CD1c-positive myeloid dendritic cell (primary cell): ENCODE results near the gene SCAMP4.
A peak's percentile ranks its signal among the peaks of the same experiment; 100 is the strongest.

ENCODE experiments used
- DNase-seq: peaks from one replicate; pipeline ENCODE4 v3.0.0-alpha.2; 2016; ENCODE audit errors: extremely low spot score

Gene SCAMP4, protein sequence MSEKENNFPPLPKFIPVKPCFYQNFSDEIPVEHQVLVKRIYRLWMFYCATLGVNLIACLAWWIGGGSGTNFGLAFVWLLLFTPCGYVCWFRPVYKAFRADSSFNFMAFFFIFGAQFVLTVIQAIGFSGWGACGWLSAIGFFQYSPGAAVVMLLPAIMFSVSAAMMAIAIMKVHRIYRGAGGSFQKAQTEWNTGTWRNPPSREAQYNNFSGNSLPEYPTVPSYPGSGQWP

GRCh38 chr19:1905110-1905862 is at the start of gene SCAMP4, which contains the start of gene ADAT3:
TSS of gene SCAMP4 (plus strand) at chr19:1905399. CDS start at chr19:1915020, 9,621 bp downstream.
TSS of gene ADAT3 (plus strand) at chr19:1905399. CDS start at chr19:1912048, 6,649 bp downstream.
- DNase-seq: peak; percentile 98

DNA sequence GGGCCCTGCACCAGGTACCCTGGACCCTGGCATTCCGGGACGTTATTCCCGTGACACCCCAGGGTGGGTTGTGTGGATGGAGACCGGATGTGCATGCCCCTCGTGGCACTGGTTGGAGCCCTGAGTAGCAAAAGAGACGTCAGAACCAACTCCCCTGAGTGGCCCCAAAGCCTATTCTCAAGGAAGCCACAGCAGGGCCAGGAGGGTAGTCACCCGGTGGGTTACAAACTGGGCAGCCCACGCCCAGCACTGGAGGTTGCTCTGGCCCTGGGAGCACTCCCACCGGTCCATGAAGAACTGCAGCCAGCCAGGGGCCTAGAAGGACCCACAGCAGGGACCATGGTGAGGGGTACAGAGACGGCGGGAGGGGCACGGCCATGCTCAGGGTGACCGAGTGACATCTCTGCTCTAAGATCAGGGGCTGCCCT is 49.4 kb upstream of the SCAMP4 start:
- peak; percentile 34 for DNase-seq

GRCh38 chr19:1856345-1856697 is 48.9 kb upstream of the SCAMP4 start:
- DNase-seq: no peak

GRCh38 chr19:1856698-1857603 is 48.2 kb upstream of the SCAMP4 start:
- DNase-seq: peak; percentile 93

- DNase-seq: peak; percentile 75
Observed at GRCh38 chr19:1857648-1858326, 47.4 kb upstream of the SCAMP4 start.

DNA sequence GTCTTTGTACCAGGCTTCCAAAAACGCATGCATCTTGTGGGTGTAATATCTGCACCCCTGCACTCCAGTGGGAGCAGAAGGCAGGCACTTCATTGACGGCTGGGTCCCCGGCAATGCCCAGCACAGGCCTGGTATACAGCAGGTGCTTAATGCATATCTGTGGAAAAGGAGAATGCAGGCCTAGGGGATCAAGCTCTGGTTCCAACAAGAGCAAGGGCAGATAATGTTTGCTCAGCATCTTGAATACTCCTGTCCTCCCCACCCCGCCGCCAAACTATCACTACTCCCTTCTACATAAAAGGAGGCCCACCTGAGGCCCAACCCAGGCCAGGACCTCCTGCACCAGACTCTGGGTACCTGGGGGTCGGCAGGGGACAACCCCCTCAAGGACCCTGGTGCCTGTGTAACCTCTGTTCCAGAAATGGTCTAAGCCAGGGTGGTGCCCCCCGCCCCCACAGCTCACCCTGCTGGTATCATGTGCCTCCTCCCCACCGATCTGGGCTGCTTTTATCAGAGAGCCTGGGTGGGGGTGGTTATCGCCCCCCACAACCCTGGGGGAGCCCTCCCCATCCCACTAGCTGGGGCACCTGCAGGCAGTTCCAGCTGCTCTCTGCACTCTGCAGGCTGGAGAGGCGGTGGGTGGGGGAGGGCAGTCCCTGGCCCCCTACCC is 46.7 kb upstream of the SCAMP4 start:
- DNase-seq: no peak

GRCh38 chr19:1859331-1859781 is 45.8 kb upstream of the SCAMP4 start:
- no peak for DNase-seq

GRCh38 chr19:1860042-1860775 is 45.0 kb upstream of the SCAMP4 start:
- DNase-seq: peak; percentile 84

DNA sequence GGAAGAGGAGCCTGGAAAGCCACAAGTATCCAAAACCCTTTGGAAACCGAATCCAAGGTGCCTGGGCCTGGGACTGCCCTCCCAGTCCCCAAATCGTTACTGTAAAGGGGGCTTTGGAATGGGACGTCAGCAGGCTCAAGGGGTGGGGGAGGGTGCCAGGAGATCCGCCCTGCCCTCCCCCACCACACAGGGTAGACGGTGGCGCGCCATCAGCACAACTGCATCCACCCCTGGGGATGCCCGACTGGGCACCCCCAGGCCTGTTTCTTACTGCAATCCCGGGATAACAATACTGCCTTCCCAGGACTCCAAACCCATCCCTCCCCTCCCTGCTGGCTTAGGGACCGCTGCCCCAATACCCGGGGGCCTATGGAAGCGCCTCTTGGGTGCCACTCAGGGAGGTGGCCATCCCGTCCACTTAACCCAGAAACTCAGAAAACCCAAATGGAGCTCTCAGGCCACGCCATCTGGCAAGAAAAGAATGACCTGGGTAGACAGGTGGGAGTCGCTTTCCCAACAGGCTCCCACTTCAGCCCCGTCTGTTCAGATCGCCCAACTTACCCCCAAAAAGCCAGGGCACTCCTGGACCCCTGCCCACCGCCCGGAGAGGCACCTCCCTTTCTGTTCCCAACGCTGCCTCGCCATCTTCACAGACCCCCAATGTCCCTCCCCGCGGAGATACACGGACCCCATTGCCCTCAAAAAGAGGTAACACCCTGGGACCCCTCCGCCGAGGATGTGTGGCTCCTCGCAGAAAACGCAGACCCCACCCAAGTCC is 44.2 kb upstream of the SCAMP4 start:
- DNase-seq: no peak

DNA sequence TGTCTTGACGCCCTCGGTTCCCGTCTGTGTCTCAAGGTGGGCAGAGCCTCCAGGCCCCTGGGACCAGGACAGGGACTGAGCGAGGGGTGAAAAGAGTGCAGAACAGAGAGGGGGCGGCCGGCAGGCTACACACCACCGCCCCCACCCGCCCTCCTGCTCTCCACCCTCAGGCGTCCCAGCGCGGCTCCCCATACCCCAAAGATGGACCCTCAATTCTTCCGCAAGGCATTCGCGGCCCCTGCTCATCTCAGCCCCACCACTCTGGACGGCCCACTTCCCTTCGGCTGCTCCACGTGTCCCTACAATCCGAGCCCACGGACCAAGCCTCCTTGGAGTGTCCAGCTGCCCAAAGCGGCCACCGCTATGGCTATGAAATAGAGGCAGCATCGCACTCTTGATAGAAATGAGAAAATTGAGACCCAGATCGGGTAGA is 43.6 kb upstream of the SCAMP4 start:
- DNase-seq: peak; percentile 39

GRCh38 chr19:1862068-1862423 is 43.2 kb upstream of the SCAMP4 start:
- no peak for DNase-seq

DNA sequence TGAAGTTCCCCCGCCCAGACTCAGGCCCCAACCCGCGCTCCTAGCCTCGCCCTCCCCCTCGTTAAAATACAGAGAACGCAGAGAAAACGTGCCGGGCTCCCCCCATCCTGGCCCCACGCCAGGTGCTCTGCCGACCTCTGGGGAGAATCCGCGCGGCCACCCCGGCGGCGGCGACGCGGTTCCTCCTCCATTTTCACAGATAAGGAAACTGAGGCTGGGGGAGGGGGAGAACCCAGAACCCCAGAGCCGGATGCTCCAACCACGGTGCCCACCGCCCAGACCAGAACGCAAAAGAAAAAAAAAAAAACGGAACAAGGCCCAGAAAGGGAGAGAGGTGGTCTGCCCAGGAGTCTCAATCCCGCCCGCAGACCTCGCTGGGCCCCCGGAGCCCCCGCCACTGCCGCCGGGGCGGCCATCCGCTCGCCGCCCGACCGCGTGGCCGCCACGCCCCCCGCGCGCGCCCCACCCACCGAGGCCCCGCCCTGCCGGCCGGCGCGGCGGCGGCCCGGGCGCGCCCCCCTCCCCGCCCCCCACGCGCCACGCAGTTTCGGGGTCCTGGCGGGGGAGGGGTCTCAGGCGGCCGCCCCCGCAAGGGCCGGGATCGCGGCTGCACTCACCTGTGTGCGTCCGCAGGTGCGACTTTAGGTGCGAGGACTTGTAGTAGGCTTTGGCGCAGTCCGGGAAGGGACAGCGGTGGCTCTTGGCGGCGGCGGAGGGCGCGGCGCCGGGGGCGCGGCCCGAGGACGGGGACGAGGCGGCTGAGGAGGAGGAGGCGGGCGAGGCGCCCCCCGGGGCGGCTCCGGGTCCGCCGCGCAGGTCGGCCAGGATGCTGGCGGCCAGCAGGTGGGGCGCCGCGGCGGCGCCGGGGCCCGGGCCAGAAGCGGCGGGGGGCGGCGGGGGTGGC is 42.5 kb upstream of the SCAMP4 start:
- DNase-seq: peak; percentile 59

- DNase-seq: no peak
Observed at GRCh38 chr19:1863328-1863637, 41.9 kb upstream of the SCAMP4 start, which contains the start of gene KLF16. TSS of gene KLF16 (minus strand) at chr19:1863579. CDS start at chr19:1863497, 82 bp downstream.

DNA sequence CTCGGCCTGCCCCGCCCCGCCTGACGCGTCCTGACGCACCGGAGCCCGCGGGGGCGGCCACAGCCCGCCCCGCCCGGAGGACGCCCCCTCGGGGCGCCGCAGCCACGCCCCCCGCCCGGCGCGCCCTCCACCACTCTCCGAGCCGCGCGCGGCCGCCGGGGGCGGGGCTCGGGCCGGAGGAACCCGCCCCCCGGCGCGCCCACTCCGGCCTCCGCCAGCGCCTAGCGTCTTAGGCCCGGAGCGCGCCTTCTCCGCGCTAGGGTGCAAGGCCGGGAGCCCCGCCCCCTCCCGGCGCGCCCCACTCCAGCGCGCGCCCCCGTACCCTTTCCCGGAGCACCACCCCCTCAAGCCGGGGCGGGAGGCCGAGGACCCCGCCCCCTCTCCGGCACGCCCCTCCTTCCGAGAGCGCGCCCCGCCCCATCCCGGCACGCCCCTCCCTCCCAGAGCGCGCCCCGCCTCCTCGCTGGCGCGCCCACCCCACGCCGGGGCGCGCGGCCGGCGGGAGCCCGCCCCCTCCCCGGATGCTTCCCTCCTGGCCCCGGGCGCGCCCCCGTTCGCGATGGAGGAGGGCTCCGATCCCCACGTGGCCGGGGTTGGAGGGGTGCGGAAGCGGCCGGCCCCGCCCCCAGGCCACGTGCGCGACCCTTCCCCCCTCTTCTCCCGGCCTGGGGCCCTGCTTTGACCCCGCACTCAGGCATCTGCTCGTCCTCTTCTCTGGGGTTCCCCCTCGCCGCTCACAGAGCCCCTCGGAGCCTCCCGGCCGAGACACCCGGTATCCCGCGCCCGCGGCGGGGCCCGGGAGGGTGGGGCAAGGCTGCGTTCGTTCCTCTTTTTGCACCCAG is 41.3 kb upstream of the SCAMP4 start:
- peak; percentile 97 for DNase-seq

GRCh38 chr19:1864480-1865171 is 40.6 kb upstream of the SCAMP4 start:
- DNase-seq: peak; percentile 78

DNA sequence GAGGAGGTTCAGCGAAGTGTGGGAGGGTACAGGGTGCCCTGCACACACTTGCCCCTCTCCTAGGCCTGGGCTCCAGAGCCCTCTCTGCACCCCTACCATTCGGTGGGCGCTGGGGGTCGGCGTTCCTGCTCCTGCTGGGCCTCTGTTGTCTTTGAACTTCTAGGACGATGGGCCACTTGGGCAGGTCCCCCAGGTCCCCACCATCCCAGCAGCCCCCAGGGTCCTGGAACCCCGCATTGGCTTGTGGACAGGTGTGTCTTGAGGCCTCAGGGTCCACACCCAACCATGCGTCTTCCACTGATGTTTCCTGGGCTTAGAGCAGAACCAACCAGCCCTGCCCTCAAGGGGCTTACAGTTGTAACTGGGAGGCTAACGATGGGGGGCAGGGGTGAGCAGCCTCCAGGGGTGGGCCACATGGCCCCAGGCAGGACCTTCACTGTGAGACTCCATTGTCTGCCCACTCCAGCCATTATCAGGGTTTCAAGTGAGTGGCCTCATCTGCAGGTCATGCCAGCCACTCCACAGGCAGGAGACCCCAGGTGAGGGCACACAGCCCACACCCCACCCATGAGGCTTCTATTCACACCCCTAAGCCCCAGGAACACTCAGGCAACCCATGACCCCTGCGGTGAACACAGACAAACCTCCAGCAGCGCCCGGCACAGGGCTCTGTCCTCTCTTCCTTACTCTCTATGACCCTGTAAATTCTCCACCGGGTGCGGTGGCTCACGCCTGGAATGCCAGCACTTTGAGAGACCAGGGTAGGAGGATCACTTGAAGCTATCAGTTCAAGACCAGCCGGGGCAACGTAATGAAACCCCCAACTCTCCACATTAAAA is 39.8 kb upstream of the SCAMP4 start:
- DNase-seq: no peak
